ACHN (cell line): ENCODE data around the gene TEX261.

ENCODE experiments used
- DNase-seq: peaks from one replicate; pipeline ENCODE4 v3.0.0-alpha.2; 2015
- in situ Hi-C: cut with HindIII; loops from 2 replicates; pipeline ENCODE4 v1.10.0; 2017; ENCODE audit warnings: low sequenced_read_pairs, low pct_ligation_motif_present, low pct_unique_long_range_greater_than_20kb

TEX261 gene

DNA sequence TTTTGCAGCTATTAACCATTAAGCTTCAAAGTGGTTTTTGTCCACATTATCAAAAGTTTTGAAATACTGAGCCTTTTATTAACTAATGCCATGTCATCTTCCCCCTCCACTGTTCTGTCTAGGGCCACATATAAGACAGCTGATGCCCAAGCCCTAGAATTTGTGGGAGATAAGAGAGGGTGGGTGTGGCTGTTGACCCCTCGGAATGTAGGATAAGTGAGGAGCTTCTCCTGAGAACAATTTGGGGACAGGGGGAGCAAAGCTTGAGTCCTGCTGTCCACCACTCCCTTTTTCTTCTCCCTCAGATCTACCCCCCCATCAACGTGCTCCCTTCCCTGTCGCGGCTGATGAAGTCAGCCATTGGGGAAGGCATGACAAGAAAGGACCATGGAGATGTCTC lies 30.5 kb downstream of the TEX261 start:
- in situ Hi-C loops = no loop called here
- DNase-seq = no peak

DNA sequence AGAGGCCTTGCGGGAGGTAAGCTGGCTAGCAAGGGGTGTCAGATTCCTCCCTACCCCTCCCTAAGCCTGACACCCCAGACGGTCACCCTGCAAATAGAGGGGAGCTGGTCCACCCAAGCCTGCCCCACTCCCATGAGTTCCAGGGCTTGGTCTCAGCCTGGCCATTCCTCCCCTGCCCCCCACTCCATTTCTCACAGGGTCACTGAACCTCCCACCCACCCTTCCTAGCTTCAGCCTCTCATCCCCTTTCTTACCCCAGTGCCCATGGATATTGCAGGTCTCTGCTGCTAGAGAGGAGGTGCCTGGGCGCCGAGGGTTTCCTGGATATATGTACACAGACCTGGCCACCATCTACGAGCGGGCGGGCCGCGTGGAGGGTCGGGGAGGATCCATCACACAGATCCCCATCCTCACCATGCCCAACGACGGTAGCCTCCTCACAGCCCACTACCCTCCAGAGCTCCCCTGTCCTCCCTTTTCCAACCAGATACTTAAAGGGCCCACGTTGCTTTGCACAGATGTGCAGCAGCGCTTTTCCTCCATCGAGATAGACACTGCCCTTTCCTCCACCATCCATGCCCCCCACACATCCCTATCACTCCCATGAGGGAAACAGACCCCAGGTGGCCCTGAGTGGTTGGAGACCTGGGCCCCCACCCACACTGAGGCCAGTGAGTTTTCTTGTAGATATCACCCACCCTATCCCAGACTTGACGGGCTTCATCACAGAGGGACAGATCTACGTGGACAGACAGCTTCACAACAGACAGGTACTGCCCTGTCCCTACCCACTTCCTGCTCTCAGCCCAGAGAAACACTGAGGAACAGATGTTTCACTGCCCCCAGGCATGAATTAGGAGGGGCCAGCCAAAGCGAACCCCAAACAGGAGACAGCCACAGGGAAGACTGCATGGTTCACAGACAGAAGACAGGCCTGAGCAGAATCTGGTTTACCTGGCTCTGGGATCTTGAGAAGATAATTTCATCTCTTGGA lies 31.5 kb downstream of the TEX261 start:
- in situ Hi-C loops = no loop called here
- no peak for DNase-seq

DNA sequence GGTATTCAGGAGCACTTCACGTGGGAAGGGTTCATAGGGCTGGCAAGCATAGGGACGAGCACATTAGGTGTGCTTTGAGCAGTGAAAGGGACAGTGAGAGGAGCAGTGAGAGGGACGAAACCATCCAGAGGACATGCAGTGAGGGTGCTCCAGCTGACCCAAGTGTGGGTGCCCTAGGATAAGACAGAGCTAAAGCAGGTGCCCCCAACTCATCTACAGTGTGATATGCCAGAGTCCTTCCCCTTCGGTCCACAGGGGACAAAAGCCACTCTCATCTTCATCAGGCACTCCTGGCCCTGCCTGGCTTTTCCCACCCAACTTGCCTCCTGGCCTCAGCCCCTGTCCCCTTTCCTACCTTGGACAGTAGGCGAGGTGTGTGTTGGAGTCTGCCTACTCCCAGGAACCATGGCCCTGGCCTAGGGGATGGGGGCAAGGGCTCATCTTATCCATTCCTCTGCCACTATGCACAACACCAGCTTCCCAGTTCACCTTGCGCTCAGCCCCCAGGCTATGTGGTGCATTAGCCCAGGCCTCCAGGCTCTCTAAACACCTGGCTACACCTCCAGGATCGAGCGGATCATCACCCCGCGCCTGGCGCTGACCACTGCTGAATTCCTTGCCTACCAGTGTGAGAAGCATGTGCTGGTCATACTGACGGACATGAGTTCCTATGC lies 32.3 kb downstream of the TEX261 start:
- DNase-seq = no peak
- in situ Hi-C loops = no loop called here

DNA sequence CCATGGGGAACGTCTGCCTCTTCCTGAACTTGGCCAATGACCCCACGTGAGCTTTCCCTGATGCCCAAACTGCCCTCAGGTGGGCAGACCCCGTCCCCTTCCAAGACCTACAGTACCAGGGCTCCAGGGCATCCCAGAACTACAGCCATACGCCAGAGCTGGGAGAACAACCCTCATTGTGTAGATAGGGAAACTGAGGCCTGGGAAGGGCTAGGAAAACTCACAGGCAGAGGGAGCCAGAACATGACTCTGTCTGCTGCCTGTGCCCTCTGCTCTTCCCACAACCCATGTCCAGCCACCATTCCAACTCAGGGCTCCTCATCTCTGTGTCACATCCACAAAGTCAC lies 33.1 kb downstream of the TEX261 start:
- DNase-seq = no peak

DNA sequence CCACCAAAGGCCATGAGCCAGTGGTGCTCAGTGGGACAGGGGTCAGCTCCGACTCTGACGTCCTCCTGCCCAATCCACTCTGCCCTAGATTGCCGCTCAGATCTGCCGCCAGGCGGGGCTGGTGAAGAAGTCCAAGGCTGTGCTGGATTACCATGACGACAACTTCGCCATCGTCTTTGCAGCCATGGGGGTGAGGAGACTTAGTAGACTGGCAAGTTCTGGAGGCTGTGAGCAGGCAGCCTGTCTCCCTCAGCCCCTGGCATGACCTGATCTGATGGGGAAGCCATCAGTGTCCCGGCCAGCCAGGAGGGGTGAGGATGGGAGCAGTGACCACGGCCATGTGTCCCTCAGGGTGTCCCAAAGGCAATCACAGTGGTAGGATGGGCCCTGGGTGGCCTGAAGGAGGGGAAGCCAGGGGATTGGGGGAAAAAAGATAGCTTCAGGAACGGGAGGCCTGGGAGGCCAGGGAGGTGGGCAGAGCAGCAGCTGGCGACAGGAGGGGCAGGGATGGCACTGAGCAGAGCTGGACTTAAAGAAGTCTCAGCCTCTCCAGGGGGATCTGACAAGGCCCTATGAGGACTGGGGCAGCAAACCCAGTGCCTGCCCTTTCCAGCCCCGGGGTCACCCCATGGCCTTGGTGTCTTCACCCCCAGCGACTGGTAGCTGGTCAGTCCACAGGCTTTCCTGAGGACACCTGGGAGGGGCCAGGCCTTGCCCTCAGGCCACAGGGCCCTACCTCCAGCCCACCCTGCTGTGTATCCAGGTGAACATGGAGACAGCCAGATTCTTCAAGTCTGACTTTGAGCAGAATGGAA lies 33.6 kb downstream of the TEX261 start:
- no peak for DNase-seq
- in situ Hi-C loops = no loop called here

More for the DNA sequence above, 33.1 kb downstream of the TEX261 start:
- in situ Hi-C loops = no loop called here

DNA sequence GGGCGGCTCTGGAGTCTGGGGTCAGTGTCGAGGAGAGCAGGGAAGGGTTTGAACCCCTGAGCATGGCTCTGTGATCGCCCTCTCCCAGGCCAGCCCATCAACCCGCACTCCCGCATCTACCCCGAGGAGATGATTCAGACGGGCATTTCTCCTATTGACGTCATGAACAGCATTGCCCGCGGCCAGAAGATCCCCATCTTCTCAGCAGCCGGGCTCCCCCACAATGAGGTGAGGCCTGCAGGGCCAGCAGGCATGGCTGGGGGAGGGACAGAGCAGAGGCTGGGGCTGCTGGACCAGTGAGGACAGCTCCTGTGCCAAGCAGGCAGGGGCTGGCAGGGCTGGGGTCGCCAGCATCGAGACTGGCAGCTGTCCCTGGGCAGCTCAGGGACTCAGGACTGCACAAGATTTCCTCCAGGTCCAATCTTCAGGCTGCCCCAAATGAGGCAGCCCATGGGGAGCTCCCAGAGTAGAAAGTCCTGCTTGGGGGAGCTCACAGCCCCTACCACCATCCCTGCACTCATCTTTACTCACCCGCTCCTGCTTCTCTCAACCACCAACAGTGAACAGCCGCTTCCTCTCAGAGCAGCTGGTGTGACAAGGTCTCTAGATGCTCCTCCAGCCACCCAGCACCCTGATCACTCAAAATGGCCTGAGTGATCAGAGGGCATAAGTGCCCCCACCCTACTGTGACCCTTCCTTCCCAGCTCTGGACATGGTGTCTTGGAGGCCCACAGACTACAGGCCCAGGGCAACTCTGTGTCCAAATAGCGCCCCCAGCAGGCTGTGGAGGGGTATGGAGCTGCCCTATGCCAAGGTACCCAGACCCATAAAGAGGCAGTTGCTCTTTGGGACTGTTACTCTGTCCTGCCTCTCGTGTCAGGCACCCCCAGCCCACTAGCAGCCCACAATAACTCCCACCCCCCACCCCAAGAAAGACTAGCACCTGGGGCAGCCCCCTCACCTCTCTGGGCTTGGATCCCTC lies 34.5 kb downstream of the TEX261 start:
- in situ Hi-C loops = no loop called here
- no peak for DNase-seq

DNA sequence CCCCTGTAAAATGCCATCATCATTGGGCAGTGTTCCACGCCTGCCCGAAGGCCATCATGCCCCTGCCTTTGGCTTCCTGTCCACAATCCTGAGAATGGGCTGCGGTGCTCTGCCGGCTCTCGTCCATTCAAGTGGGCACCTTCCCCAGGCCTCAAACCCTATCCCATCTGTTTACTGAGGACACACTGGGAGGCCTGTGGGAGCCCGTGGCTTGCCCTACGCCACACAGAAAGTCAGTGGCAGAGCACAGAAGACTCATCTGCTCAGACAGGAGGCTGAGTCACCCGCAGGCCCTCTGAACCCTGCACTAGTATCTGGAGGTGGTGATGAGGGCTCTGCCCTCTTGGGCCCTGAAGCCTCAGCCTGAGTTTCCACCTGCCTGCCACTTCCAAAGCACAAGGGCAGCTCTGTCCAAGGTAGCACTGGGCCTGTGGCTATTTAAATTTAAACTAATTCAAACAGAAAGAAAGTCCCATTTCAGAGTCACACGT lies 35.4 kb downstream of the TEX261 start:
- no peak for DNase-seq
- in situ Hi-C loops = no loop called here

DNA sequence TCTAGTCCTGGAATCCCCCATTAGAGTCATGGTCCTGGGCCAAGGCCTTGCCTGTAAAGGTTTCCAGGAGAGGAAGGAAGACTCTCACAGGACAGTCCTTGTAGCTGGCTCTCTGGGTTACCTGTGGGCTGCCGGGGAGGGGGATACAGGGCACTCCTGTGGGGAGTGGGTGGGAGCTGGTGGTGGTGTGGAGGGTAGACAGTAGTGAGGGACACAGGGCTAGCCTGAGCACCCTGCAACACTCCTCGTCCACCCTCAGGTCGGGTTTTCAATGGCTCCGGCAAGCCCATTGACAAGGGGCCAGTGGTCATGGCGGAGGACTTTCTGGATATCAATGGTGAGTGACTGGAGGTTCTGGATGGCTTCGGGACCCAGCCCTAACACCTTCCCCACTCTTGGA lies 35.9 kb downstream of the TEX261 start:
- no peak for DNase-seq
- in situ Hi-C loops = no loop called here

DNA sequence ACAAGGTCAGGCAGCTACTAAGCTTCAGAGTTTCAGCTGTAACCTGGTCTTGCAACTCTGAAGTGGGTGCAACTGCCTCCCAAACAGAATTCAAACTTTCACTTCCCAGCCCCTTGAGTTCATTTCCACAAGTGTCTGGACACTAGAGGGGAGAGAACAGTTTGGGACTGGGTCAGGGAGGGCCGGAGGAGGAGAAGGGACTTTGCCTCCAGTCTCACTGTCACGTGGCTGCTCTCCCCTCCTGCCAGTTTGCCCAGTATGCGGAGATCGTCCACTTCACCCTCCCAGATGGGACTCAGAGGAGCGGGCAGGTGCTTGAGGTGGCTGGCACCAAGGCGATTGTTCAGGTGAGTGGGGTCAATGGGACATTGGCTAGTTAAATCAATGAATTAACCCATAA lies 36.9 kb downstream of the TEX261 start:
- in situ Hi-C loops = no loop called here
- no peak for DNase-seq

DNA sequence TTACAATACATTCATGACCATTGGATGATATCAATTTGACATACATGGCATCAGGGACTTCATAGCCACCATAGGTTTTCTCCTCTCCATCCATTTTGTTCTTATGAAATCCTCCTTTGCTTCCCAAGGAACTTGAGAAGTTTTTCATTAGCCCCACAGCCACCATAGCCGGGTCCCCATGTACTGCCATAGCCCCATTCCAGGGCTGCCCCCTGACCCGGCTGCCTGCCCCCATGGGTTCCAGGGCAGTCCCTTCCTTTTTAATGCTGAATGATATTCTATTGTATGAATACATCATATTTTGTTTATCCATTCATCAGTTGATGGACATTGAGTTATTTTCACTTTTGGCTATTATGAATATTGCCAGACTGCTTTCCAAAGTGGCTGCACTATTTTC lies 38.5 kb downstream of the TEX261 start:
- in situ Hi-C loops = no loop called here

DNA sequence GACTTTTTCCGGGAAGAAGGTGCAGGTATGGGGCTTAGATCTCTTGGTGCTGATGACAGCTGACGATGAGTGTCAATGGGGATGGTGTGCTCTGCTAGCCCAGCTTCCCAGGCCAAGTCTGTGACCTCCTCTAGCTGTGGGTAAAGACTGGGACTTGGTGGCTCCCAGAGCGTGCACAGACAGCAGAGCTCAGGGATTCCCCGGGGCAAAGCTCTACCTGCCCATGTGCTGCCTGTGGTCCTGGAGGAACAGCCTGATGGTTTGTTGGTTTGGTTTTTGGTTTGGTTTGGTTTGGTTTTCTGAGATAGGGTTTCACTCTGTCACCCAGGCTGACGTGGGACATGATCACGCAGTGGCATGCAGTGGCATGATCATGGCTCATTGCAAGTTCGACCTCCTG lies 39.8 kb downstream of the TEX261 start:
- DNase-seq = no peak
- in situ Hi-C loops = no loop called here

More for the DNA sequence above, 38.5 kb downstream of the TEX261 start:
- no peak for DNase-seq

DNA sequence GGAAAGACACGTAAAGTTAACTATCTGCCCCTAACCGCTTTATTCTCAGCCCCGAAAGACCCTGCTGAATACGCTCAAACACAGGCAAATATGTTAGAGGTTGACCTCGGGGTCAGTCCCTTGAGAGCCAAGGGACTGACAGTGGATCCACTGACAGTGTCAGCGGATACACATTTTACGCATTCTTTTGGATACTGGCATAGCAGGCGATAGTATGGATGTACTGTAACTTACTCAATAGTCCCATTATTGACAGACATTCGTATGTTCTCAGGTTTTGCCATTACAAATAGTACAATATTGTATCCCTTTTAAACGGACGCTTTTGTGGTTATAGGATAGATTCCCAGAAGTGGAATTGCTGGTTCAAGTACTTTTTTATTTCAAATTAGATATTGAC lies 45.6 kb downstream of the TEX261 start:
- DNase-seq = no peak
- in situ Hi-C loops = no loop called here

DNA sequence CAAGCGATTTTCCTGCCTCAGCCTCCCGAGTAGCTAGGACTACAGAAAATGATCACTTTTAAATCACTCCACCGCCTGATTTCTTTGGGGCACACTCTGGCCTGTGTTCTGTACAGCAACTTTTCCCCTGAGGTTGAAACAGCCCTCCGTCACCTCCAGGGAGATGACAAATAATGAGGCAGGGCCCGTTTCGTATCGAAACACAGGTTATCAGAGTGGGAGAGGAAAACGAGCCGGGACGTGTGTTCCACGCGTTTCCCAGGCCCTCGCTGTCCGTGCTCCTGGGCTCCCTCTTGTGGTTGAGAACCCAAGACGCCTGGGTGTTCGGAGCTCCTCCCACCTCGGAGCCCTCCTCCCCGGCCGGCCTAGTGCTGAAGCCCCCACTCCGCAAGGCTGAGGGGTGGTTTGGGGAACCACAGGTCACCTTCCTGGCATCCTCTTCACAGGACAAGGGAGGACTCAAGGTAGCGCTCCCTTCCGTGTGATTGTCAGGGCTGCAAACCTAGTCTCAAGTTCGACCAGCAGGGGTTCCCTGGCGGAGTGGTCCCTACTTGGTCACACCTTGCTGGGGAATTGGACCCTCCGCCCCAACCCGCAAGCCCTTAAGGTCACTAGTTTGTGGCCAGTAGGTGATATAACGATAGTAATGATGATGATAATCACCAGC lies 46.2 kb downstream of the TEX261 start:
- peak; percentile 86 for DNase-seq
- in situ Hi-C loops = no loop called here

DNA sequence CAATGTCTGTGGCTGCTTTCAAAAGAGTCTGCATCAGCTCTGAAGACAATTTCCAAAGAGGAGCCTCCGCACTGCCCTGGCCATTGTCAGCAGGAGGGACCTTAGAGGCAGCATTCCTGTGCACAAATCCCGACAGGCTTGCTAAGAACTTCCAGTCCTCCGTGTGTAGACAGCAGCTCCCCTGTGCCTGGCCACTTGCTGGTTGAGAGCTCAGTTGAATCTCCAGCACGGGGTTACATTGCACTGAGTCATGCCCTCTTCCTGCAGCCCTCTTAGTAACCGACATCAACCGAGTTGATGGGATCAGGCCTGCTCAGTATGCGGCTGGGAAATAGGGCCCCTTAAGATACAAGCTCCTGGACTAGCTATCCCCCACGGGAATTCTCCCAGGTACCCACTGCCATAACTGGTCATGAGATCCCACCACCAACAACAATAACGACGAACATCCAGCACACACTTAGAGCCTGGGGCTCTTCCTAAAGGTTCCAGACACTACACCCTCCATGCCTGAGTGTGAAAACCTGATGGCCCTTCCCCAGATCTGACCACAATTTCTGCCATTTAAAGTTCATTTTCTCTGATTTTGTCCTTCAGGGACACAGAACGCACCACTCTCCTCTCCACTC lies 47.0 kb downstream of the TEX261 start:
- in situ Hi-C loops = no loop called here
- DNase-seq = peak; percentile 83

DNA sequence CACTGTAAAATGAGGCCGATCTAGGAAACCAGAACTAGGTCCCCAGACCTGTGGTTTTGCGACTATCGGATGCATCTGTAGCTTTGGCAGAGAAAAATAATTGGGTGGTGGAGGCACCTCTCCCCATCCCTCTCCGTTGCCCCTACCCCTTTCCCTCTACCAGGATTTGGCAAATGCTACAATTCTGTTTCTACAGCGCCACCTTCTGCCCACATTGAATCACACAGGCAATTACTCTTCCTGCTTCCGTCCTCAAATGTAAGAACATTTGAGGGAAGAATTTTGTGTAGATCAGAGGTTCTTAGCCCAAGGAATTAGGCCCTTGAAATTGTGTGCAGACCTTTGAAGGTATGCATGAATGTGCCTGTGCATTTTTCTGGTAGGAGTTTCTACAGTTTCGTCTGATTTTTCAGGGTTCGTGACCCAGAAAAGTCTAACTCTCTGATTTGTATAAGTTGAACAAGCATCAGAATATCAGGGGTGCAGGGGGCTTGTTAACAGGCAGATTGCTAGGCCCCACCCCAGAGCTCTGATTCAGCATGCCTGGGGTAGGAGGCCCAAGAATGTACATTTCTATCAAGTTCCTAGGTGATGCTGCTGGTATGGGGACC lies 47.7 kb downstream of the TEX261 start:
- DNase-seq = peak; percentile 73
- in situ Hi-C loops = no loop called here

DNA sequence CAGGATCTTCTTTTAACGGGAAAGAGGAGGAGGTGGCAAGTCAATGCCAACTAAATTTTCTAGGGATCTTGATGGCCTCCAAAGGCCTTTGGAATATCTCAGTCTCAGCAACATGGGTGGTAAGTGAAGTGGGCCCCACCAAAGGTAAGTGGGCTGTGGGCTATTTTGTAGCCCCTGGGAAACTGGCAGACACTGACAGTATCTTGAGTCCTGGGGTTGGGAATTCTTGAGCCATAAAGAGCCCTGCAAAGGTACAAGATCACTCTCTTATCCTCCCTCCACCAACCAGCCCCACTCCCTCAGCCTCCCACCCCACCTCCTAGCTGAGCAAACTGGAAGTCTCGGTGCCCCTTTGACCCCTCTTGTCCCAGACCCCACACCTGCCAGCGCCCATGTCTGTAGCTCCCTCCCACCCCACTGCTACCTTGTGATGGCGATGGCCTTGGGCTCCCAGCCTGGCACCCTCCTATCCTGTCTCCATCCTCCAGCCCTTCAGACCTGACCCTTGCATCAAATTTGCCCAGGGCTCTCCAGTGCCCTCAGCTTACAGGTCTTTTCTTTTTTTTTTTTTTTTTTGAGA lies 50.5 kb downstream of the TEX261 start:
- in situ Hi-C loops = no loop called here
- DNase-seq = no peak
